GM21515 (cell line): ENCODE results near the gene HAT1.
A peak's percentile ranks its signal among the peaks of the same experiment; 100 is the strongest.
"Not testable (repeated sequence)": the region's sequence is repeated elsewhere in the genome, so short reads cannot be mapped to it uniquely, and the experiment has no call there.

ENCODE experiments used
- ATAC-seq: cut with Tn5 transposase; IDR thresholded peaks from one replicate; pipeline ENCODE4 v1.9.1; 2021; ENCODE audit not compliant: unreplicated experiment

Gene HAT1

DNA sequence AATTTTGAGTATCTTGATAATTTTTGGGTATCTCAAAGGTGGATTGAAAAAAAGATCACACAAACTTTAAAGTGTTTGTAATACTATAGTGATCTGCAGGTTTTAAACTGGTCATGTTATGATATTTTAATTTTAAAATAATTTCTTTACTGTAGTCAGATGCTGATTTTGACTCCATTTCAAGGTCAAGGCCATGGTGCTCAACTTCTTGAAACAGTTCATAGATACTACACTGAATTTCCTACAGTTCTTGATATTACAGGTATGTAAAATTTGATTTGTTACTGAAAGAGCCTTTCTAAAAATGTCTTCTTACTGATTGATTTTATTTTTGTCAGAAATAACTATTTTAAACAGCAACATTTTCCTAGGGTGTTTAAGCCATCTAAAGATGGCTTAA lies 44.4 kb downstream of the HAT1 start:
- ATAC-seq: no peak

DNA sequence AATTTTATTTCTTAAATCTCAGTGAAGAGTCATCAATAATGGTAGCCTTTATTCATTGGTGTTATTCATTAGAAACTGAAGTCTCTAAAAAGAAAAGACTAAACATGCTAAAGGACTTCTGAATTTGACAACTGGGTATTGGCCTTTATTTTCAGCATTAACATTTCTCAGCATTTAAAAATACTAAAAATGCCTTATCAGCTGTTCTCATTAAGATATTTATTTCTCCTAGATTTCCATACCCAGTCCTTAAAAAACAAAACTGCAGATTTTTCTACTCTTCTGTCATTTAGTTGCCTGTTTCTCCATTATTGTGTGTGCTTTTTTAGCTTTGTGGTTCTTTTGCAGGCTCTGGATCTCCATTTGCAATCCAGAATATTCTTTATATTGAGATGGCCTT lies 46.2 kb downstream of the HAT1 start:
- no peak for ATAC-seq

DNA sequence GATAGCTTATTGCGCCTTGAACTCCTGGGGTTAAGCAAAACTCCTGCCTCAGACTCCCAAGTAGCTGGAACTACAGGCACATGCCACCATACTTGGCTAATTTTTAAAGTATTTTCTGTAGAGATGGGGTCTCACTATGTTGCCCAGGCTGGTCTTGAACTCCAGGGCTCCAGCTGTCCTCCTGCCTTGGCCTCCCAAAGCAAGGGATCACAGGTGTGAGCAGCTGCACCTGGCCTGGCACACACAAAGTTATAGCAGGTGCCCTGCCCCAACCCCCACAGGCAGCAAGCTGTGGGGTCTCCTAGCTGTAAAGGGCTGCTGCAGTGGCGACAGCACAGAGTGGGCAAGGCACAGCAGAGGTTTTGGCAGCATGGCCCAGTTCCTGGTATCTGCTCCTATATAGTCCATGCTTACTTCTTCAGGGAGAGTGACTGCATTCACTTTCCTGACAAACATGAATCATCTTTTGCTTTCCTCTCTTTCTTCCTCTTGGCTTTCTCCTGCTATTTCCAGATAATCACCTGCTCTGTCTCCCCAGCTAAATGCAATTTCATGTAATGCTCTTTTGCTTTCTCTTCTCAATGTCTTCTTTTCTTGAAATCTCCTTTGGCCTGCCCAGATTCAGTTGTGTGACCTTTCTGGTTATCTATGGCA lies 50.2 kb downstream of the HAT1 start:
- ATAC-seq: no peak

DNA sequence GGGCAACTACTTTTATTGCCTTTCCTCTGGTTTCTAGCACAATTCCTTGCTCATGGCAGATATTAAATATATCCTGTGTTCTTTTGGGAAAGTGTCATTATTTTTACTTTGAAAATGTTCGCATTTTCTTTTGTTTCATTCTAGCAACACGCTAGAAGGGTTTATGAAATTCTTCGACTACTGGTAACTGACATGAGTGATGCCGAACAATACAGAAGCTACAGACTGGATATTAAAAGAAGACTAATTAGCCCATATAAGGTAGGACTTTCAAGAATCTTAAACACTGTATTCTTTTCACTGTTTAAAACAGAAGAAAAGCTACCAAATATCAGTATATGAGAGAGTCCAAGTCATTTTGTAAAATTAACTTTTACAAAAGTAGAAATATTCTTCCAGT lies 56.8 kb downstream of the HAT1 start:
- no peak for ATAC-seq

DNA sequence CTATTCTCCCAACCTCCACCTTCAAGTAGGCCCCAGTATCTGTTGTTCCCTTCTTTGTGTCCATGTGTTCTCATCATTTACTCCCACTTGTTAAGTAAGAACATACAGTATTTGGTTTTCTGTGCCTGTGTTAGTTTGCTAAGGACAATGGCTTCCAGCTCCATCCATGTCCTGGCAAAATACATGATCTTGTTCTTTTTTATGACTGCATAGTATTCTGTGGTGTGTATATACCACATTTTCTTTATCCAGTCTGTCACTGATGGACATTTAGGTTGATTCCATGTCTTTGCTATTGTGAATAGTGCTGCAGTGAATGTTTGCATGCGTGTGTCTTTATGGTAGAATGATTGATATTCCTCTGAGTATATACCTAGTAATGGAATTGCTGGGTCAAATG lies 61.7 kb downstream of the HAT1 start:
- ATAC-seq: not testable (repeated sequence)

DNA sequence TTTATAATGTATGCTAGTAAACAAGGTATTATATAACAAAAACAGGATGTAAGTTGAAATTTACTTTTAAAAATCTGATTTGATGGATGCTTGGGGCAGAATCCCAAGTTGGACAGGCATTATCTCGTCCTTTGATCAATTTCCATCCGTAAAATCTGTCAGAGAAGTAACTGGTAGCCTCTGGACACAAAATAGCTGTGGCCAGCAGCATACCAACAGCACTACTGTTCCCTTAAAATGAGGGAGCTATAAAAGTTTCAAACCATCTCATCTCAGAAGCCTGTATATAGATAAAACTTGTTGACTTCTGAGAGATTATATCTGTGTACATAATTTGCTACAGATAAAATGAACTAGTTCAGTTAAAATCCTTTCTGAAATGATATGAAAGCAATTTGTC lies 62.8 kb downstream of the HAT1 start:
- no peak for ATAC-seq

DNA sequence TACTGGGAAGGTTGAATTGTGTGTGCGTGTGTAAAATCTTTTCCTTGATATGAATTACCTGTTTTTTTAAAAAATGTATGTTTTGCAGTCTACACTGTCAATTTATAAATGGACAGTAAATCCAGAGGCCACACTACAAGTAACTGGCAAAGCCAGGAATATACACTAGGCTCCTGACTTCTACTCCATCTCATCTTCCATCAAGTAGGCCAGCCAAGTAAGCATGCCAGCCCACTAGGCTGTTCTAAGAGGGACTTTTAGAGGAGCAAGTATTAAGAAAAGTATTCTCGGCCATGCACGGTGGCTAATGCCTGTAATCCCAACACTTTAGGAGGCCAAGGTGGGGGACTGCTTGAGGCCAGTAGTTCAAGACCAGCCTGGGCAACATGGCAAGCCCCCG lies 64.5 kb downstream of the HAT1 start:
- no peak for ATAC-seq

DNA sequence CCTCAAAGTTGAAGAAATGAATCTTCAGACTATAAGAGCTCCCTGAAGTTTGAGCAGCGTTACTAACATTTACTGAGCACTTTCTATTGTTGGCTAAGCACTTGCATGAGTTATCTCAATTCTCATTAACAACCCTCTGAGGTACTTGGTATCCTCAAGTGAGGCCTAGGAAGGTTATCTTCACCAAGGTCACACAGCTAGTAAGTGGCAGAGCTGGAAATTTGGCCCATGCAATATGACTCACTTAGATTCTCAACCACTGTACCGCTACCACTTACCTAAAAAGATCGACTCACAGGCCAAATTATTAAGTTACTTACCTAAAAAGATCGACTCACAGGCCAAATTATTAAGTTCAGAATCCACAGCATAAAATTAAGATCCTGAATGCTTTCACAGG lies 68.8 kb downstream of the HAT1 start:
- no peak for ATAC-seq

DNA sequence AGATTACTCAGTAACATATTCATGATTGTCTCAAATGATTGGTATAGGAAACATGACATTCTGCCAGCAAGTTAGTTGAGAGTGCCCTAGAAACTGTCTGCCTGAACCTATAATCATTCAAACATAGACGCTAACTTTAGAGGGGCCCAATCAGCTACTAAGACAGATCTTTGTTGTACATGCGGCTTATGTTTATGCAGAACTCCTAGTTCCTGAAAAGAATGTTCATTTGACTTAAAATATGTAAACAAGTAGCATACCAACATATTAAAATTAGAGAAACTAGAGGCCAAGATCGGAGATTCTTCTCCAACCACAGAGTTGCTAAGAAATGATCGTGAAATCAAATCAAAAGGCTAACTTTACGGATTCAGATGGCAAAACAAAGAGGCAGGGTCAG lies 73.3 kb downstream of the HAT1 start:
- no peak for ATAC-seq

DNA sequence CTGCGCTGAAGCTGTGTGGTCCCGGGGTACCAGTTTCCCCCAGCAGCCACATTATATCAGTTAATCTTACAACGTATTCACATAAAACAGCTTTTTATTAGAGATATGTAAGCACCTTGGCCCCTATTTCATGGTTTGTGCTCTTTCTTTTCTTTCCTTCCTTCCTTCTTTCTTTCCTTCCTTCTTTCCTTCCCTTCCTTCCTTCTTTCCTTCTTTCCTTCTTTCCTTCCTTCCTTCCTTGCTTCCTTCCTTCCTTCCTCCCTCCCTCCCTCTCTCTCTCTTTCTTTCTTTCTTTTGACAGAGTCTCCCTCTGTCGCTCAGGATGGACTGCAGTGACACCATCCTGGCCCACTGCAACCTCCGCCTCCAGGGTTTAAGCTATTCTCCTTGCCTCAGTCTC lies 73.8 kb downstream of the HAT1 start:
- ATAC-seq: no peak

DNA sequence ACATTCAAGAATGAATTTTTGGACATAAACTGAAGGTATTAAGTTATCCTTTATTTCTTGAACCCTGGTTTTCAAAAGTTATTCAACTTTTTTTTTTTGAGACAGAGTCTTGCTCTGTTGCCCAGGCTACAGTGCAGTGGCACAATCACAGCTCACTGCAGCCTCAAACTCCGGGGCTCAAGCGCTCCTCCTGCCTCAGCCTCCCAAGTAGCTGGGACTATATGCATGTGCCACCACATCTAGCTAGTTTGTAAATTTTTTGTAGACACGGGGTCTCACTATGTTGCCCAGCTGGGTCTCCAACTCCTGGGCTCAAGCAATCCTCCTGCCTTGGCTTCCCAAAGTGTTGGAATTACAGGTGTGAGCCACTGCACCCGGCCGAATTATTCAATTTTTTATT lies 74.8 kb downstream of the HAT1 start:
- not testable (repeated sequence) for ATAC-seq

DNA sequence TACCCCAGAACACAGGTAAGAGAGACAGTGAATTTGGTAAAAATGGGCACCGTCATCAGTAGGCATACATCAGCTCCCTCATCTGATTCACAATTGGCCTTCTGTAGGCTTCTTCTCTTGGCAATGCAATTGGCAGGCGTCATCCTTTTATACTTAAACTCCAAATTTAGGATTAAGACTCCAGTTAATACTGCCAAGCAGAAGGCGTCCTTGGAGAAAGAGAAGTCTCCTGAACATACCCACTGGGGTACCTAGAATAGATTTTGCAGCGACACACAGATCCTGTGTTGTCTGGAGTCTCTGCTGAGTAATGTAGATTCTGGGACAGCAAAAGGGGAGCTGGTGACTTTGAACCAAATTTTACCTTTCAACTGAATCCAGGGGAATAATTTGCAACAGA lies 76.9 kb downstream of the HAT1 start:
- ATAC-seq: peak; percentile 2

DNA sequence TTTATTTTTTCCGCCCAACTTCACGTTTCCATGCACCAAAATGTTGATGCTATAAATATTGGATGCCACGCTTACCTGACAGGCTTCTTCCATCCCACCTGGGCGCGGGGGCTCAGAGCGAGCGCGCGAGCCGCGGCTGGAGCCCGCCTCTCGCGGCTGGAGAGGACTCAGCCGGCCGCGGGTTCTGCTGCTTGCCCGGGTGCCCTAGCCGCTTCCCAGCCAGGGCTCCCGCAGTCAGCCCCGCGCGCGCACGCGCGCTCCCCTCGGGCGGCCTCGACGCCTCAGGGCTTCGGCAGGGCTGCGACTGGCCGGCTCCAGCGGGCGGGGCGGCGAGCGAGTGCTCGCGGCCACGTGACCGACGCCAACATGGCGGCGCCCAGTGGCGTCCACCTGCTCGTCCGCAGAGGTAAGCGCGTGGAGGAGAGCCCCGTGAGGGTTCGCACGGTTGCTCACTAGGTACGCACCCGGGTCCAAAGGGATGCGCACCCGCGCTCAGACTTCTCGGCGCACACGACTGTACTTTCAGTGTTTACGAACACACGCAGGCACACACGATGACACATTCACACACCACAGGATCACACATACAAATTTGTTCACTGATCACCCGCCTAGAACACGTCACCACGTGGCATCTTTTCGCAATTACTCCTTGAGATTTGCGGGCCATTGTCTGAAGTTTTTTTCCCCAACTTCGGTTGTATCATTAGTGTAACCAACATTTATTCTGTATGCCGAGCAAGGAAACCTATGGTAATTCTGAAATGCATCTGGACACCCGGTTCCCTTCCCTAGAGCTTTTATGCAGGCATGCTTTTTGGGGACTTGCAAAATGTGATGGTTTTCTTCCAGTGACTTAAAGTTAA lies 77.6 kb downstream of the HAT1 start, which contains the start of gene METAP1D:
Gene METAP1D, plus strand, starts transcription at position 350 of the 866 bp plus-strand sequence. Its CDS starts 17 bp downstream, at position 367.
- peak; percentile 95 for ATAC-seq

DNA sequence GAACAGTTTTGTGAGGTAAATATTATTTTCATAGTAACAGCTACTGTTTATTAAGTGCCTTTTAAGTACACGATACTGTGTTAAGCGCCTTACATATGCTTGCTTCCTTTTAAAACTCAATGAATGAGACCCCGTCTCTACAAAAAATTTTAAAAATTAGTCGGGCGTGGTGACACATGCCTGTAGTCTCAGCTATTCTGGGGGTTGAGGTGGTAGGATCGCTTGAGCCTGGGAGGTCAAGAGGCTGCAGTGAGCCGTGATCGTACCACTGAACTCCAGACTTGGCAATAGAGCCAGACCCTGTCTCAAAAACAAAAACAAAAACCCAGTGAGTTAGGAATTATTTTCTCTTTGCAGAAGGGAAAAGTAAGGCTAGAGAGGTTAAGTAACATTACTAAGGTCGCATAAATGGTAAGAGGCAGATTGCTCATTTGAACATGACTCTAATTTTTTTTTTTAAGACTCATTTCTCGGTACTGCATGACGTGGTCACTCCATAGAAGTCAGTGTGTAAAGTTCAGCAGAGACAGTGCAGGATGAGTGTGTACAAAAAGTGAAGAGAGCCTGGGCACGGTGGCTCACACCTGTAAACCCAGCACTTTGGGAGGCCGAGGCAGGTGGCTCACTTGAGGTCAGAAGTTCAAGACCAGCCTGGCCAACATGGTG lies 78.6 kb downstream of the HAT1 start:
- ATAC-seq: no peak

DNA sequence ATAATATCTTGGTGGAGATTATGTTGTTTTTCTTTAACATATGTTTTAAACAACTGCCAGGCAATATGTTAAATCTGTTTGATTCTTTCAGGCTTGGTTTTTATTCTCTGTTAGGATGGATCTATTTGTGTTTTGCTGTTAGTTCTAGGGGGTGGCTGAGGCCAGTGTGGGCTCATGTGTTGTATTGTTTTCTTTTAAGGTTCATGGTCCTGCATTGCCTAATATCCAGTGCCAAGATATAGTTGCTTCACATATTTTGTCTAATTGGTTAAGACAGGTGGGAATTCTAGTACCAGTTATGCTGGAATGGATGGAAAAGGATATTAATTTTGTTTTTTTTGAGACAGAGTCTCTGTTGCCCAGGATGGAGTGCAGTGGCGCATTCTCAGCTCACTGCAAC lies 85.1 kb downstream of the HAT1 start:
- no peak for ATAC-seq

DNA sequence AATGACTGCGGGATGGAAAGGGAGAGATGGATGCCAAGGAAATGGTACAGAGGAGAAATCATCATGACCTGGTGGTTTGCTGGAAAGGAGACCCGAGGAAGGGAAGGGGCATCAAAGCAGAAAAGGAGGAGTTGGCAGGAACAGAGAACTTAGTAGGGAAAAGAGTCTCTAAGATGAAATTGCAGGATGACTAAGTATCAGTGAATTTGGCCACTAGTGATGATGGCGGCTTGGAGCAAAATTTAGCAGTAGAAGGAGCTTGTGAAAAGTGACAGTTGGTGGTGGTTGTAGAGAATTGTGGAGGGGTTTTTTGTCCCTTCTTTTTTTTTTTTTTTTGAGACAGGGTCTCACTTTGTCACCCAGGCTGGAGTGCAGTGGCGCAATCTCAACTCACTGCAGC lies 87.6 kb downstream of the HAT1 start:
- ATAC-seq: no peak

DNA sequence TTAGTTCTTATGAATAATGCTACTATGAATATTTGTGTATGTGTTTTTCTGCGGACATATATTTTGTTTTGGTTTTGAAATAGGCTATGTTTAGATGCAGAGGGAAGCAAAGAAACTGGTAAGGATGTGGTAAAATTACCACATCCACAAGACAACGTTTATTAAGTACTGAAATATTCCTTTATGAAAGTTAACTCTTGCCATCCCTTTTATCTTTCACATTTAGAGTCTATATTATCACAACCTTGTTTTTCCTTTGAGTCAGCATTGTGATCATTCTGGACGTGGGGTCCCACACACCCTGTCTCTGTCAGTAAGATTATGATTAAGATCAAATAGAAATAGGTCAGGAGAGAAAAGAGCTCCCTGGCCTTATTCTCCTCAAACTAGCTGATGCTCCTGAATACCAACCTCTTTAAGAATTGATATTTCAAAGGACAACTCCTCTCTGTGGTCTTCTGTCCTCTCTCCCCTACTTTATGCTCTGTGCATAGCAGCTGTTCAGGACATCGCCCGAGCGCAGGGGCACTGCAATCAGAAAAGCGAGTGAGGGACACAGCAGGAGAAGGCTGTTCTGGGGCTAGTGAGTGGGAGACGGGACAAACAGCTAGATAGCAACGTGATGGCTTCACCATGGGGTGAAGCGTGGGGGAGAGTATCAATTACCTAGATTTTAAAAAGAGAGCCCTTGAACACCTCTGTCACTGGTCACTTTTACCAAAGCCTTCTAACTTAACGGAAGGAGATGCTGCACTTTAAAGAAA lies 89.7 kb downstream of the HAT1 start:
- no peak for ATAC-seq

DNA sequence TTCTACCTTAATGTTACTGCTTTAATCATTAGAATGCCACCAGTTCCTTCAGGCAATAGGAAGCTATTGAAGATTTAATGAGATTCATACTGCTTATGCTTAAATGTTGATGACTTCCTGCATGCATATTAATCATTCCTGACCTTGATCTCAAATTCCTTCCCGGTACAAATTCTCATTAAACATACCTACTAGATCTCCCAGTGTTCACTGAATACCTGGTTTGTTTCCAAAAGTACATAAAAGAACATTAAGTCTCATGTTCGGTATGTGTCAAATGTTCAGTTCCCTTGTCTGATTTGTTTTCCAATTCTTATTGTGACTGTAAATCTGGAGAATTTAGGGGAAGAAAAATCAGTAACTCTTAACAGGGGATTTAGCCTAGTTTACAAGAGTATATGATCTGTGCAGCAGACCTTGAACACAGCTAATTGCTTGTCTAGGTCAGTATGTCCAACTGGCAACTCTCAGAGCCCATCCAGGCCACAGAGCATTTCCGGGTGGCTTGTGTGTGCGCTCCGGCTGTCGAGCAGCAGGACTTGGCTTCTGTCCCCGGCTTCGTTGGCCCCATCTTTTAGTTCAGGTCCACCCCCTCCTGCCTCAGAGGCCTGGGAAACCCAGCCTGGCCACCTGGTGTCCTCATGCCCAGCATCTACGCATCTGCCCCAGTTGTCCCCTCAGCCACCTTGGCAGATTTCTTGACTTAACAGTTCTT lies 90.6 kb downstream of the HAT1 start:
- ATAC-seq: no peak

DNA sequence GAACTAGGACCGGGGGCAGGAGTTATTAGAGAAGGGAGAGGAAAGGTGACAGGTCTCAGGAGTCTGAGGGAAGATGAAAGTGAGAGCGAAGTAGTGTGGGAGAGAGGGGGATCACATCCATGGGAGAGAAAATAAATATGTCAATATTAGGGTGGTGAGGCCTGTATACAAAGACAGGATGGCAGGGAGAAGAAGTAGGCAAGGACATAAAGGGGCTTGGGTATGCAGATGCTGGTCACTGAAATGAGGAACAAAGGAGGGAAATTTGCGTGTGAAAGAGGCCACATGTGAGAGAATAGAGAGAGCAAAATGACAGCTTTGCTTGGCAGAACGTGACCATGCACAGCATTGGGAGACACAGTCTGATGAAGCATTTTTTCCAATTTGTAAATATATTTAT lies 91.1 kb downstream of the HAT1 start:
- no peak for ATAC-seq

DNA sequence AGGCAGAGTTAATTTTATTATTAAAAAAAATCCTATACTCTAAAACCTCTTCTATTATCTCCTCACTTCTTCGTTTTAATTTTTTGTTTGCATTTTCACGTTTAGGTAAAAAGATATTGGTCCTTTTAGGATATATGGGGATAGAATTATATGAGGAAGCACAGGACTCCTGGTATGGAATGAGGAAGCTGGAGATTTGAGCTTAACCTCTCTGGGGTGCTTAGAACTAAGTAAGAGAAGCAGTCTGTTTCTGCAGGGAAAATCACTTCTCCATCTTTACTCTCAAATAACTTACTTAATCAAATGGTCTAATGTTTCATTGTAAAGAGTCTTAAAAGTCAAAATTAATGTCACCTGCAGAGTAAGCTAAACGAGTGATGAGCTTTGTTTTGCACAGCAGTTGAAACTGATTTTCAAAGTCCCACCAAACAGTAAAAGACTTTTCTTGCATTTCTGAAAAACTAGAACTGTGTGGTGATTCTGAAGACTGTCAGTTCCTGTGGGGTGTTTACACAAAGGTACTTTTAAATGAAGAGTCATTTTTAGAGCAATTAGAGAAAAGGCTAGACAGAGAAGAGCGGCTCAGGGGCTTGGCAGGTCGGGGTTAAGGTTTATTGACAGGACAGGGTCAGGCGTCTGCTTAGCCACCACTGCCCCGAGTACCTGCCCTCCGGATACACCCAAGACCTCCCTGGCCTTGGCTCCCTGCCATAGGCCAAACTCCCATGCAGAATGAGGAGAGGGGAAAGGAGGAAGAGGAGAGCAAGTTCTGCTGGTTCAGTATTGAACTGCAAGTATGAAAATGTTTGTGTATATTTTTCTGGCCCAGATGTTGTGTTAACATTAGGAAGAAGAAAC lies 99.0 kb downstream of the HAT1 start:
- ATAC-seq: no peak
